ENCODE data around the gene STAT5B. TPM values are rescaled to one million over a fixed set of nuclear protein-coding genes. Genes with fewer than 3 reads are reported as not detected.

Gene STAT5B
- total and polyA plus RNA-seq, 2 of the 13 experiments (the other 11 are each of a cell fraction or from before 2014, with no cell fraction given) = 21.0 to 42.8 TPM

DNA sequence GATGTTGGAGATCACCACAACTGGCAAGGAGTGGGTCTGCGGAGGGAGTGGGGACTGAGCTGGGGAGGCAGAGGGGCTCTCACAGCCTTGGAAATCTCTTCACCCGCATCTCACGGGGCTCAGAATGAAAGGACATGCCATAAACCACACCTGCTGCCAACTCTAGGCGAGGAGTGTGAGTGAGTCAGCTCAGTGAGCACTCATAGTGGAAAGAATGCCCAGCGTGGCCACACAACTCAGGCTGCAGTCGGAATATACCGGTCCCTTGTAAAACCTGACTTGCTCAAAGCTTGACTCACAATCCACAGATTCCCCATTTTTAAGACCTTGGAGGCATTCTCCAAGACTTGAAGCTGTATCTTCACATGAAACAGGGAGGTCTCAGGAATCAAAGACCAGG lies 48.8 kb upstream of the STAT5B start:
- ATAC-seq (no peak), DNase-seq (ENCODE audit: low spot score) (no peak), FAIRE-seq (no peak)
- TF ChIP-seq ZNF264 (CRISPR knock-in tag; IDR thresholded peaks at IDR 0.05) (no peak), ZNF101 (CRISPR knock-in tag; IDR thresholded peaks at IDR 0.05; ENCODE audit: borderline replicate concordance, low read depth) (no peak), ZNF616 (CRISPR knock-in tag; IDR thresholded peaks at IDR 0.05; ENCODE audit: low read depth) (no peak), NR2F2 (IDR thresholded peaks at IDR 0.05; ENCODE audit: borderline replicate concordance, low read depth) (no peak), HNRNPL (IDR thresholded peaks at IDR 0.05; ENCODE audit: low read depth, low read length) (no peak), TEAD3 (CRISPR knock-in tag; optimal IDR thresholded peaks at IDR 0.05; ENCODE audit: borderline replicate concordance) (no peak), ZMAT3 (CRISPR knock-in tag; conservative IDR thresholded peaks at IDR 0.05) (no peak), KDM4B (CRISPR knock-in tag; IDR thresholded peaks at IDR 0.05) (no peak), ZBTB10 (CRISPR knock-in tag; IDR thresholded peaks at IDR 0.05; ENCODE audit: borderline replicate concordance) (no peak), MEIS1 (CRISPR knock-in tag; IDR thresholded peaks at IDR 0.05; ENCODE audit: borderline replicate concordance) (no peak), ZNF484 (CRISPR knock-in tag; IDR thresholded peaks at IDR 0.05; ENCODE audit: borderline replicate concordance, low read depth) (no peak), FLYWCH1 (CRISPR knock-in tag; IDR thresholded peaks at IDR 0.05) (no peak), MED13 (CRISPR knock-in tag; IDR thresholded peaks at IDR 0.05) (no peak), HNRNPLL (IDR thresholded peaks at IDR 0.05; ENCODE audit: low read depth, low read length, poor library complexity, severe bottlenecking) (no peak)
- TF ChIP-seq, protein P1, sequence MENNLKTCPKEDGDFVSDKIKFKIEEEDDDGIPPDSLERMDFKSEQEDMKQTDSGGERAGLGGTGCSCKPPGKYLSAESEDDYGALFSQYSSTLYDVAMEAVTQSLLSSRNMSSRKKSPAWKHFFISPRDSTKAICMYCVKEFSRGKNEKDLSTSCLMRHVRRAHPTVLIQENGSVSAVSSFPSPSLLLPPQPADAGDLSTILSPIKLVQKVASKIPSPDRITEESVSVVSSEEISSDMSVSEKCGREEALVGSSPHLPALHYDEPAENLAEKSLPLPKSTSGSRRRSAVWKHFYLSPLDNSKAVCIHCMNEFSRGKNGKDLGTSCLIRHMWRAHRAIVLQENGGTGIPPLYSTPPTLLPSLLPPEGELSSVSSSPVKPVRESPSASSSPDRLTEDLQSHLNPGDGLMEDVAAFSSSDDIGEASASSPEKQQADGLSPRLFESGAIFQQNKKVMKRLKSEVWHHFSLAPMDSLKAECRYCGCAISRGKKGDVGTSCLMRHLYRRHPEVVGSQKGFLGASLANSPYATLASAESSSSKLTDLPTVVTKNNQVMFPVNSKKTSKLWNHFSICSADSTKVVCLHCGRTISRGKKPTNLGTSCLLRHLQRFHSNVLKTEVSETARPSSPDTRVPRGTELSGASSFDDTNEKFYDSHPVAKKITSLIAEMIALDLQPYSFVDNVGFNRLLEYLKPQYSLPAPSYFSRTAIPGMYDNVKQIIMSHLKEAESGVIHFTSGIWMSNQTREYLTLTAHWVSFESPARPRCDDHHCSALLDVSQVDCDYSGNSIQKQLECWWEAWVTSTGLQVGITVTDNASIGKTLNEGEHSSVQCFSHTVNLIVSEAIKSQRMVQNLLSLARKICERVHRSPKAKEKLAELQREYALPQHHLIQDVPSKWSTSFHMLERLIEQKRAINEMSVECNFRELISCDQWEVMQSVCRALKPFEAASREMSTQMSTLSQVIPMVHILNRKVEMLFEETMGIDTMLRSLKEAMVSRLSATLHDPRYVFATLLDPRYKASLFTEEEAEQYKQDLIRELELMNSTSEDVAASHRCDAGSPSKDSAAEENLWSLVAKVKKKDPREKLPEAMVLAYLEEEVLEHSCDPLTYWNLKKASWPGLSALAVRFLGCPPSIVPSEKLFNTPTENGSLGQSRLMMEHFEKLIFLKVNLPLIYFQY (CRISPR knock-in tag; IDR thresholded peaks at IDR 0.05; ENCODE audit: borderline replicate concordance) = no peak
- TF ChIP-seq, protein P2, sequence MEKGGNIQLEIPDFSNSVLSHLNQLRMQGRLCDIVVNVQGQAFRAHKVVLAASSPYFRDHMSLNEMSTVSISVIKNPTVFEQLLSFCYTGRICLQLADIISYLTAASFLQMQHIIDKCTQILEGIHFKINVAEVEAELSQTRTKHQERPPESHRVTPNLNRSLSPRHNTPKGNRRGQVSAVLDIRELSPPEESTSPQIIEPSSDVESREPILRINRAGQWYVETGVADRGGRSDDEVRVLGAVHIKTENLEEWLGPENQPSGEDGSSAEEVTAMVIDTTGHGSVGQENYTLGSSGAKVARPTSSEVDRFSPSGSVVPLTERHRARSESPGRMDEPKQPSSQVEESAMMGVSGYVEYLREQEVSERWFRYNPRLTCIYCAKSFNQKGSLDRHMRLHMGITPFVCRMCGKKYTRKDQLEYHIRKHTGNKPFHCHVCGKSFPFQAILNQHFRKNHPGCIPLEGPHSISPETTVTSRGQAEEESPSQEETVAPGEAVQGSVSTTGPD (CRISPR knock-in tag; IDR thresholded peaks at IDR 0.05) = no peak
- no TSS peak for BruUV-seq (replicated peaks)
- Histone ChIP-seq H3K4me2 (ENCODE audit: low read depth, low read length) (no peak overlapping the region), H3K9ac (ENCODE audit: insufficient read depth, low read depth, low read length) (no peak overlapping the region), H3K79me2 (ENCODE audit: insufficient read depth, low read length) (no peaks in the 10 kb centered on the region), H3K27ac (ENCODE audit: extremely low read length, insufficient read depth, low read length) (no peak overlapping the region), H3K9me3 (ENCODE audit: low read length) (no peaks in the 10 kb centered on the region), H2AFZ (ENCODE audit: low read length) (no peak overlapping the region), H3K4me3 (replicated peaks in 1 of 3; ENCODE audit: insufficient read depth in 1 of 3, low read depth in 2 of 3, low read length in 3 of 3) (no peak overlapping the region), H3K4me1 (ENCODE audit: insufficient read depth, low read length) (no peaks in the 10 kb centered on the region), H3K27me3 (ENCODE audit: control insufficient read depth in 1 of 2, insufficient read depth in 2 of 2, low read length in 2 of 2) (no peaks in the 10 kb centered on the region), H4K20me1 (ENCODE audit: insufficient read depth, low read length) (peaks cover 5% of the 10 kb centered on the region; the same call in 1 of the 2 replicates), H3K36me3 (replicated peaks in 1 of 2; ENCODE audit: control insufficient read depth in 1 of 2, insufficient read depth in 2 of 2, low read length in 2 of 2) (peaks cover 28 to 62% of the 10 kb centered on the region in 2 experiments)
- intact Hi-C loops (cut with micrococcal nuclease; ENCODE audit: unreplicated experiment) = no loop called here
- WGBS (ENCODE audit: low lambda C conversion rate) = 96% methylated on average over 7 of the region's 7 CpGs
- POLR2A ChIA-PET = interaction anchor here (1.2 to 1.3 kb wide), 2 partner anchors 13 to 64 kb away, joined by 3 to 4 read pairs; no protein-coding TSS in a partner anchor
- in situ Hi-C loops (cut with HindIII; ENCODE audit: extremely low pct_ligation_motif_present, low pct_unique_long_range_greater_than_20kb) = no loop called here
- CTCF ChIA-PET (ENCODE audit: low intra/inter-chr PET ratio, low total read pairs) = interaction anchor here (5.9 kb wide), 1 partner anchor 80 kb away, joined by 163 read pairs; no protein-coding TSS in a partner anchor
